ENCODE measurements around the gene KPNB1. TPM values are rescaled to one million over a fixed set of nuclear protein-coding genes. Genes with fewer than 3 reads are reported as not detected.

KPNB1 gene
- total and polyA plus RNA-seq, 2 of the 4 experiments (the other 2 are of a cell fraction): 206 to 1,082 TPM

DNA sequence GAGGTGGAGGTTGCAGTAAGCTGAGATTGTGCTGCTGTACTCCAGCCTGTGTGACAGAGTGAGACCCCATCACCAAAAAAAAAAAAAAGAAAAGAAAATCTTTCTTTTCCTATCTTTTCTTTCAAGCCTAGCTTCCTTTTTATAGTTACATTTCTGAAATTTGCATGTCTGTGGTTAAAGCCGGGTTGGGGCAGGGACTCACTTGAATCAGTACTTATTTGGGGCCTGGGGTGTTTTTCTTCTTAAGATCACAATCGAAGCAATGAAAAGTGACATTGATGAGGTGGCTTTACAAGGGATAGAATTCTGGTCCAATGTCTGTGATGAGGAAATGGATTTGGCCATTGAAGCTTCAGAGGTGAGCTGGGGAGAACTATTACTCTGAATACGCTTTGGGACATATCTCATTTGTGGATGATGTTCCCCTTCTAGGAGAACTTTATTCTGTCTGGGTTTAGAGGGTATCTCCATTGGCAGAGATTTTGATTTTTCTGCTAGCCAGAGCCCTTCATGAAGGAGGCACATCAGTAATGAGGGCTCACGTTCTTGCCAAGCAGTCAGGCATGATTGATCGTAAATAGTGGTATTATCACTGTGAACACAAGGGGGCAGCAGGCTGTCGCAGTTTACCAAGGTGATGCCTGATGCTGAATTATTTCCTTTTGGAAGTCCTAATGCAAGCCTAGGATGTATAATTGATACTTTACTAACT, 14.3 kb downstream of the KPNB1 start:
- POLR2A ChIA-PET (ENCODE audit: unreplicated experiment): no interaction called here
- Histone ChIP-seq H3K14ac (replicated peaks; ENCODE audit: low read depth, low read length) (no peak overlapping the region), H3K4me3 (ENCODE audit: insufficient read depth, low read depth, low read length) (no peak overlapping the region), H3K18ac (ENCODE audit: low read depth, low read length) (no peak overlapping the region), H4K8ac (ENCODE audit: low read depth in 2 of 2, low read length in 2 of 2) (no peak overlapping the region), H3K4ac (ENCODE audit: low read depth, low read length) (no peak overlapping the region), H2AK9ac (replicated peaks; ENCODE audit: low read depth, low read length, poor library complexity) (no peak overlapping the region), H4K91ac (ENCODE audit: insufficient read depth, low read depth, low read length) (no peak overlapping the region), H4K5ac (ENCODE audit: low read depth, low read length) (no peak overlapping the region), H3K36me3 (ENCODE audit: control insufficient read depth, insufficient read depth, low read length) (peaks cover 58% of the 10 kb centered on the region), H2BK15ac (ENCODE audit: low read depth, low read length) (no peak overlapping the region), H3K27ac (ENCODE audit: insufficient read depth, low read length) (no peak overlapping the region), H3K4me1 (ENCODE audit: control insufficient read depth, insufficient read depth, low read length) (no peaks in the 10 kb centered on the region; the same call in 1 of the 2 replicates), H3K79me1 (ENCODE audit: low read depth in 1 of 2, low read length in 2 of 2) (peaks cover 17 to 23% of the 10 kb centered on the region in 2 experiments), H2AK5ac (ENCODE audit: low read depth, low read length) (no peak overlapping the region), H3K23ac (ENCODE audit: low read depth, low read length) (no peak overlapping the region), H2BK5ac (ENCODE audit: low read depth, low read length, poor library complexity, severe bottlenecking) (no peak overlapping the region), H2BK20ac (ENCODE audit: low read depth, low read length) (no peak overlapping the region), H3K56ac (ENCODE audit: extremely low read depth, insufficient read depth, low read length) (no peak overlapping the region), H3K9me3 (ENCODE audit: control insufficient read depth, insufficient read depth, low read length) (no peaks in the 10 kb centered on the region), H3K27me3 (ENCODE audit: control insufficient read depth, insufficient read depth, low read length) (no peaks in the 10 kb centered on the region), H2AFZ (replicated peaks; ENCODE audit: low read length, poor library complexity) (no peak overlapping the region), H3K9me1 (ENCODE audit: insufficient read depth, low read length) (no peaks in the 10 kb centered on the region), H3K4me2 (ENCODE audit: low read depth, low read length) (no peak overlapping the region), H2BK120ac (ENCODE audit: low read depth, low read length) (no peak overlapping the region), H4K20me1 (ENCODE audit: insufficient read depth, low read length) (peaks cover 46% of the 10 kb centered on the region), H3K9ac (ENCODE audit: low read depth, low read length) (no peak overlapping the region)
- intact Hi-C loops (cut with micrococcal nuclease) (no loop called here), in situ Hi-C loops (cut with MboI; ENCODE audit: low sequenced_read_pairs) (no loop called here), dilution Hi-C loops (cut with HindIII; ENCODE audit: low sequenced_read_pairs, unreplicated experiment) (no loop called here)
- TF ChIP-seq, protein P1, sequence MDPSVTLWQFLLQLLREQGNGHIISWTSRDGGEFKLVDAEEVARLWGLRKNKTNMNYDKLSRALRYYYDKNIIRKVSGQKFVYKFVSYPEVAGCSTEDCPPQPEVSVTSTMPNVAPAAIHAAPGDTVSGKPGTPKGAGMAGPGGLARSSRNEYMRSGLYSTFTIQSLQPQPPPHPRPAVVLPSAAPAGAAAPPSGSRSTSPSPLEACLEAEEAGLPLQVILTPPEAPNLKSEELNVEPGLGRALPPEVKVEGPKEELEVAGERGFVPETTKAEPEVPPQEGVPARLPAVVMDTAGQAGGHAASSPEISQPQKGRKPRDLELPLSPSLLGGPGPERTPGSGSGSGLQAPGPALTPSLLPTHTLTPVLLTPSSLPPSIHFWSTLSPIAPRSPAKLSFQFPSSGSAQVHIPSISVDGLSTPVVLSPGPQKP (IDR thresholded peaks at IDR 0.05; ENCODE audit: borderline replicate concordance, low read depth, low read length): no peak
- no peak for TF ChIP-seq BHLHE40 (IDR thresholded peaks at IDR 0.05; ENCODE audit: low read depth, low read length)
- TF ChIP-seq RCOR1 (IDR thresholded peaks at IDR 0.05; ENCODE audit: insufficient replicate concordance, low read length): no peak
- TF ChIP-seq, protein P2, sequence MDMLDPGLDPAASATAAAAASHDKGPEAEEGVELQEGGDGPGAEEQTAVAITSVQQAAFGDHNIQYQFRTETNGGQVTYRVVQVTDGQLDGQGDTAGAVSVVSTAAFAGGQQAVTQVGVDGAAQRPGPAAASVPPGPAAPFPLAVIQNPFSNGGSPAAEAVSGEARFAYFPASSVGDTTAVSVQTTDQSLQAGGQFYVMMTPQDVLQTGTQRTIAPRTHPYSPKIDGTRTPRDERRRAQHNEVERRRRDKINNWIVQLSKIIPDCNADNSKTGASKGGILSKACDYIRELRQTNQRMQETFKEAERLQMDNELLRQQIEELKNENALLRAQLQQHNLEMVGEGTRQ (IDR thresholded peaks at IDR 0.05; ENCODE audit: low read depth, low read length): no peak
- no peak for TF ChIP-seq RFX5 (IDR thresholded peaks at IDR 0.05; ENCODE audit: low read depth, low read length)
- TF ChIP-seq MXI1 (IDR thresholded peaks at IDR 0.05; ENCODE audit: borderline replicate concordance, low read depth, low read length): no peak
- peak; percentile 34; the same call in 1 of the 2 replicates for TF ChIP-seq SMC3 (IDR thresholded peaks at IDR 0.05; ENCODE audit: low read depth, low read length)
- TF ChIP-seq POLR2A (IDR thresholded peaks at IDR 0.05; ENCODE audit: low read depth, low read length): no peak
- TF ChIP-seq MAFK (IDR thresholded peaks at IDR 0.05; ENCODE audit: low read depth, low read length): no peak
- TF ChIP-seq, protein P3, sequence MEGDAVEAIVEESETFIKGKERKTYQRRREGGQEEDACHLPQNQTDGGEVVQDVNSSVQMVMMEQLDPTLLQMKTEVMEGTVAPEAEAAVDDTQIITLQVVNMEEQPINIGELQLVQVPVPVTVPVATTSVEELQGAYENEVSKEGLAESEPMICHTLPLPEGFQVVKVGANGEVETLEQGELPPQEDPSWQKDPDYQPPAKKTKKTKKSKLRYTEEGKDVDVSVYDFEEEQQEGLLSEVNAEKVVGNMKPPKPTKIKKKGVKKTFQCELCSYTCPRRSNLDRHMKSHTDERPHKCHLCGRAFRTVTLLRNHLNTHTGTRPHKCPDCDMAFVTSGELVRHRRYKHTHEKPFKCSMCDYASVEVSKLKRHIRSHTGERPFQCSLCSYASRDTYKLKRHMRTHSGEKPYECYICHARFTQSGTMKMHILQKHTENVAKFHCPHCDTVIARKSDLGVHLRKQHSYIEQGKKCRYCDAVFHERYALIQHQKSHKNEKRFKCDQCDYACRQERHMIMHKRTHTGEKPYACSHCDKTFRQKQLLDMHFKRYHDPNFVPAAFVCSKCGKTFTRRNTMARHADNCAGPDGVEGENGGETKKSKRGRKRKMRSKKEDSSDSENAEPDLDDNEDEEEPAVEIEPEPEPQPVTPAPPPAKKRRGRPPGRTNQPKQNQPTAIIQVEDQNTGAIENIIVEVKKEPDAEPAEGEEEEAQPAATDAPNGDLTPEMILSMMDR (conservative IDR thresholded peaks at IDR 0.05; ENCODE audit: low read depth, low read length): peak; percentile 68
- peak; percentile 58 for TF ChIP-seq RAD21 (IDR thresholded peaks at IDR 0.05; ENCODE audit: low read length)
- BruUV-seq (replicated peaks): no TSS peak
- DNase-seq (peak; percentile 54), ATAC-seq (ENCODE audit: low read depth) (peak; percentile 78)
- 83% methylated on average over 1 of the region's 6 CpGs; no CpG with 5 or more reads in 1 of the 2 experiments for WGBS, 2 experiments (ENCODE audit: extremely low coverage in 2 of 2, insufficient read length in 1 of 2)
- CTCF ChIA-PET: interaction anchor here (1.0 to 2.5 kb wide), 4 partner anchors 10 to 14 kb away, joined by 5 to 10 read pairs (median 6); no protein-coding TSS in a partner anchor

Measured in IMR-90 (cell line).